Left kidney (tissue), 2 donors: ENCODE results near the gene GFI1B. TPM values are rescaled to one million over a fixed set of nuclear protein-coding genes. Genes with fewer than 3 reads are reported as not detected.
"Not testable (repeated sequence)": the region's sequence is repeated elsewhere in the genome, so short reads cannot be mapped to it uniquely, and the experiment has no call there.

Experiments used
- DNase-seq: peaks from one replicate; pipeline ENCODE4 v3.0.0-alpha.2; 2013
- polyA plus RNA-seq: library from polyadenylated mRNA; unstranded; fragments of 120-200 nt; gene quantifications from one replicate; pipeline ENCODE4 v1.2.1, GENCODE V29; 2013; ENCODE audit not compliant: insufficient read length

GFI1B gene
- polyA plus RNA-seq, 1 donor, result 0.52 TPM

DNA sequence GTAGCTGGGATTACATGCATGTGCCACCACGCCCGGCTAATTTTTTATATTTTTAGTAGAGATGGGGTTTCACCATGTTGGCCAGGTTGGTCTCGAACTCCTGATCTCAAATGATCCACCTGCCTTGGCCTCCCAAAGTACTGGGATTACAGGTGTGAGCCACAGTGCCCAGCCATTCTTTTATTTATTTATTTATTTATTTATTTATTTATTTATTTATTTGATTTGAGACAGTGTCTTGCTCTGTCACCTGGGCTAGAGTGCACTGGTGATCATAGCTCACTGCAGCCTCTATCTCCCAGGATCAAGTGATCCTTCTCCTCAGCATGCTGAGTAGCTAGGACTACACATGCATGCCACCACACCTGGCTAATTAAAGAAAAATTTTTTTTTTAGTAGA, 10.6 kb upstream of the GFI1B start:
- not testable (repeated sequence) for DNase-seq

DNA sequence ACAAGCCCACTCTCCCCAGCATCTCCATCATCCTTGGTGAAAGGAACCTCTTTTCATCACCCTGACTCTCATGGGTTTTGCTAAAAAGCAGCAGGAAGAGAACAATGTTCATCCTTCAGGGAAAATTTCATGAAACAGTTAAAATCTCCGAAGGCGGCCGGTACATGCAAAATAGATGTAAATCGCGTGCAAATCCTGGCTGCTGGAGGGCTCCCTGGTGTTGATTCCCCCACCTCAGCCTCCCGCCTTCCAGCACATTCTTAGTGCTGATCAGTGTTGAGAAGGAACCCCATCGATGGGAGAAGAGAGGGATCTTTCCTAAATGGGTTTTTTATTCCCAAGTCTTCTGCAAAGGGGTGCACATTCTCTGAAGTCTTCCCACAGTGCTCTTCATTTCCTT, 8.7 kb upstream of the GFI1B start:
- DNase-seq, result no peak

DNA sequence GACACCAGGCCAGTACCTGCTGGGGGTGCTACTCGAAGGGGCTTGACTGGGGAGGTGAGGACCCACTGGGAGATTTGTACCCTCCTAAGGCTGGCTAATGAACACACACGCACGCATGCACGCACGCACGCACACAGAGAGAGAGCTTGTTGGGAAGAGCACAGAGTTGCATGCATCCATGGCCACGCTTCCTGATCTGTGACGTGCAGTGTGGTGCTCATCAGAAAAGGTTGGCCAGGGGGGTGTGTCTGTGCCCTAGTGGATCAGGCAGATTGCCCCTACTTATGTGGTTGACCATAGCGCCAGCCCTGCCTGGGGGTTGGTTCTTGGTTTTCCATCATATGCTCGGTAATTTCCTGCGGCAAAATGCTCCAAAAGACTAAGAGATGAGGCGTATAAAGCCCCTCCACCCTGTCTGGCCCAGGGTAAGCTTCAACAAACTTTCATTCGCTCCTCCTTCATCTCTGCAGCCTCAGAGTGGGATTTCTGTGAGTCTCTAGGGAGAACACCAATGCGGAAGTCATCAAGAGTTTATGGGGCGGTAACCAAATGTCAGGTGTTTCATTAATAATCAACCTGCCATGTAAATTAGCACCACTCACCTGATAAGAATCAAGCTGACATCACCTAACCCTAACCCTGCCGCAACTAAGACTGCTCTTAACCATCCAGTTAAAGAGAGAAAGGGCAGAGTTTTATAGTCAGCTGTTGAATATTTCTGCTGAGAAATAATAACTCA, 8.0 kb upstream of the GFI1B start:
- DNase-seq, result peak; percentile 62

- DNase-seq, result no peak
These were observed 5.3 kb upstream of the GFI1B start for GRCh38 chr9:132973166-132973565.

DNA sequence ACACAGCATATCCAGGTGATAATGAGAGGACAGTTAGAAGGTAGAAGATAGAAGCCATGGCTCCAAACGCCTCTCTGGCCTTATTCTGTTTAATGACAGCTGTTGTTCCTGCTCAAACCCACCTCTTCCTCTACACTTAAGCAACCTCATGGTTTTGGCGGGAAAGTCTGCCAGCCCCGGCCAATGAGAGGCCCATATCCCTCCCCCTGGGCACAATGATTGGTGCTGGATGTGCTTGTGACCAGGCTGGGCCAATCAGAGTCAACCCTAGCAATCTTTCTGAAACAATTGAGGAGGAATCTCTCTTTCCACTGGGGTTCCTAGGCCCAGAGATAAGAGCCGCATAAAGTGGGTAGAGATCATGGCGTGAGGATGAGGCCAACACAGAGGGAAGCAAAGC, 4.8 kb upstream of the GFI1B start:
- DNase-seq, result no peak

DNA sequence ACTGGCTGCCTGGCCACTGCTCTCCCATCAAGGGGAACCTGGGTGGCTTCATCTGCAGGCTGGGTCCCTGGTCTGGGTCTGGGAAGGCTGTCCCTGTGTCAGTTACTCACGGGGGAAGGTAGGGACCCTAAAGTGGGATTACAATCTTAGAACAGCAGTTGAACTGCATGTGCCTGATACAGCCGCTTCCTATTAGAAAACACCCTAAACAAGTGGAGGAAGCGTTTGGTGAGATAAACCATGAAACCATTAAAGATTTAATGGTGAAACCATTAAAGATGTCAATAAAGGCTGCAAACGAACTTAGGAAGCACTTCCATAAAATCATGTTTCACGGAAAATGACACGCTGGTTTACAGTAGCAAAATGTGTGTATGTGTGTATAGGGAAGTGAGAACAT, 2.5 kb upstream of the GFI1B start:
- no peak for DNase-seq

GRCh38 chr9:132976571-132976970, 1.9 kb upstream of the GFI1B start:
- DNase-seq, result no peak

DNA sequence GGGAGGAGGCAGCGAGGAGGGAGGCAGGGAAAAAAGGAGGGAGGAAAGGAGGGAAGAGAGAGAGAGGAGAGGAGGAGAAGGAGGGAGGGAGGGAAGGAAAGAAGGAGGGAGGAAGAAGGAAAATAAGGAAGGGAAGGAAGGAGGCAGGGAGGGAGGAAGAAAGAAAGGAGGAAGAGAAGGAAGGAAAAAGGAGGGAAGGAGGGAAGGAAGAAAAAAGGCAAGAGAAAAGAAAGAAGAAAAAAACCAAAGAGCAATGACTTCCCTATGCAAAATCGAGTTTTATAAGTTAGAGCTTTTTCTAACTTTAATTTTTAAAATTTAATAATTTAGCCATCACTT, 413 bp upstream of the GFI1B start:
- no peak for DNase-seq

DNA sequence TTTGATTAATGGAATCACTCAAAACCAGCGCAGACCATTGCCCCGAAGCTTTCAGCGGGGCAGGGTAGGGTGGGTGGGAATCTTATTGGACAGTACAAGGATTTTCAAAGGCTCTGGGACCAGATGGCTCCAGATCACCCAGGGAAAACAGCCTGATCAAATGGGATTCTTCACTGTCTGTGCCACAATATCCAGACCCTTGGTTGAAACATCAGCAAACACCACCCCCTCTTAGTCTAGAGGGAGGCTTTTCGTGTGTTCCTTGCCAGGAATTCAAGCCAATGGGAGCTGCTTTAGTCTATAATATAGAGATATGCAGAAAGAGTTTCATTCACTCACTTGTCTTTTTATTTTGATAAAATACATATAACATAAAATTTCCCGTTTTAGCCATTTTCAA, 1.7 kb downstream of the GFI1B start:
- DNase-seq, result no peak

DNA sequence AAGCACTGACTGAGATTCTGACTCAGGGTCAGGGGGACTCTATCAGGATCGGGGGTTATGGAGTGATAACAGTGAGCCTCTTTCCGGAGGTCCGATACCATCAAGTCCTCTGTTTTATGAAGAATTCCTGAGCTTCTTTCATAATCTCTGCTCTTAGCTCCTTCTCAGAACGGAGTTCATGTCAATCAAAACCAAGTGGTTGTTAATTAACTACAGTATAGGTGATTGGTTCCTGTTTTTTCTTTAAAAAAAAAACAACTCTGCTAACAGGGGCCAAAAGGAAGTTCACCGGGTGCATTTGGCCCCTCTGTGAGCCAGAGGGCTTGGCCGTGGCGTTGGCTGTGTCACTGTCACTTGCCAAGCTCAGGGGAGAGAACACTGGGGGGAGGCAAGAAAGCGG, 4.0 kb downstream of the GFI1B start:
- no peak for DNase-seq

- DNase-seq, result no peak
These were observed 5.2 kb downstream of the GFI1B start for GRCh38 chr9:132983491-132984201.

DNA sequence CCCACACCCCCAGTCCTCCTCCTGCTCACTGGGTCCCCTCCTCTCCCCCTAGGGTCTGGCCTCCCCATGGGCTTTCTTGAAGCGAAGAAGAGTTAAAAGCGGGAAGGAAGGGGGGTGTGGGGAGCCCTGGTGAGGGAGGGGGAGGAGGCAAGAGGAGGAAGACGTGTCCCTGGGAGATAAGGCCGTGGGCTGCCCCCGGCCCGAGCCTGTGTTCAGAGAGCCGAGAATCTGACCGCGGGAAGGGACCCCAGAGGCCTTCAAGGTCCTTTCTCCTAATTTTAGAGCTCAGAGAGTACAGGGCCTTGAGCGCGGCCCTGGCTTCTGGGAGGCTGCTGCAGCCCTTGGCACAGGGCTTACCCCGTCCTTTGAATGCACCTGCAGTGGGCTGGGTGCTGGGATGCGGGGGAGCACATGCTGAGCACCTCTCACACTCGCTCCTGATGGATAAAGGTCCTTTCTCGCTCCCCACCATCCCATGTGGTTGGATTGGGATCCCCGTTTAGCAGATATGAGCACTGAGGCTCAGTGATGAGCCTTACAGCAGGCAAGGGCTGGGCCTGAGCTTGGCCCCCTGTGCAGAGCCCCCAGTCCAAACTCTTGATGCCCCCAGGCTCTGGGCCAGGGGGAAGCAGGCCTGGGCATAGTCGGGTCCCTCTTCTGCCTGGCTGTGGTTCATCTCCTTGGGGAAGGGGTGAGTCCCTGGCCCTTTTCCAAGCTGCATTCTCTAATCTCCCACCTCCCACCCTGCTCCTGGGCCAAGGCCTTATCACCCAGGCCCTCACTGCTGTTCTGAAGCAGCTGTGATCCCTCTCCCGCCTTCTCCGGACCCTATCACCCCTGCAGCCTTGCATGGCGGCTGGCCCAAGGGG, 5.9 kb downstream of the GFI1B start:
- DNase-seq, result no peak

GRCh38 chr9:132985071-132985350, 6.5 kb downstream of the GFI1B start:
- DNase-seq, result no peak

DNA sequence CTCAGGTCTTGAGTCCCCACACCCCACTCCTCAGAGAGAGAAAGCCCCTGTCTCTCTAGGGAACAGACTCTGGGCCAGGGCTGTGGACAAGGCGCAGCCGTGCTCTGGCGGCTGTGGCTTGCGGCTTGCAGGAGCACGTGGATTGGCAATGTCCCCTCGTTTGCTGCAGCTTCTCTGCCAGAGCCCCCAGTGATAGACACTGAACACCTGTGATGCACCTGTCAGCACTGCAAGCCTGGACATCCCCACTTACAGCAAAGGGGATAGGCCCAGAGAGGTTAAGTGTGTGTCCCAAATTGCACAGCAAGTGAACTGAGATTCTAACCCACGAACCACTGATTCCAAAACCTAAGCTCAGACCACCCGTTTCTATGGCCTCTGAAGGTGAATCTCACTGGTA, 7.0 kb downstream of the GFI1B start:
- no peak for DNase-seq

DNA sequence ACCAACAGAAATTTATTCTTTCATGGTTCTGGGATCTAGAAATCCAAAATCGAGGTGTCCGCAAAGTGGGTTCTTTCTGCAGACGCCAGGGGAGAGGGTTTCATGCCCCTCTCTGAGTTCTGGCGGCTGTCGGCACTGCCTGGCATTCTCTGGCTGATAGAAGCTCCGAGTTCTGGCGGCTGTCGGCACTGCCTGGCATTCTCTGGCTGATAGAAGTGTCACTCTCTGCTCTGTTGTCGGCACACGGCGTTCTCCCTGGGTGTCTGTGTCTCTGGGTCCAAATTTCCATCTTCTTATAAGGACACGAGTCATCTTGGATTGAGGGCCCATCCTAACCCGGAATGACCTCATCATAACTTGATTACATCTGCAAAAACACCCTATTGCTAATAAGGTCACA, 7.6 kb downstream of the GFI1B start:
- no peak for DNase-seq

- DNase-seq, result no peak
These were observed 8.4 kb downstream of the GFI1B start for GRCh38 chr9:132986640-132987620.

DNA sequence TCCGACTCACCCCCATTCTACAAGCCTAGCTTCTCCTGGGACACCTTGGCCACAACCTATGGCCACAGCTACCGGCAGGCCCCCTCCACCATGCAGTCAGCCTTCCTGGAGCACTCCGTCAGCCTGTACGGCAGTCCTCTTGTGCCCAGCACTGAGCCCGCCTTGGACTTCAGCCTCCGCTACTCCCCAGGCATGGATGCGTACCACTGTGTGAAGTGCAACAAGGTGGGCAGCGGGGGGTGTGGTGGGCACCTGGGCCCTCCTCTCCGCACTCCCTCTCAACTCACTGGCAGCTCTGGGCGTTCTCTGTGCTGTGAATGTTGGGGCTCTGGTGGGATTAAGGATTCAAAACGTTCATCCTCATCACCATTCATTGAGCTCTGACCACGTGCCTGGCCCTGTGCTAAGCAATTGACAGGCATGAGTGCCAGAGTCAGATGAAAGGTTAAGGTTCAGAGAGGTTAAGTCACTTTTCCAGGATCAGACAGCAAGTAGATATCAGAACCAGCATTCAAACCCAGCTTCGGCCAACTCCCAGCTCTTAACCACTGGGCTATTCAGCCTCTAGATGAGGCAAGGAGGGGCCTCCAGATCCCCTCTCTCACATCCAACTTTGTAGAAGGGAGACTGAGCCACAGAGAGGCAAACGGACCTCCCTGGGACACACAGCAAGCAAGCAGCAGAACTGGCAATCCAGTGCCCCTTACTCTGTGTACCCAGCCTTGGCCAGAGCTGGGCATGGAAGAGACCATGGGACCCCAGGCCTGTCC, 9.9 kb downstream of the GFI1B start:
- DNase-seq, result no peak

- no peak for DNase-seq
These were observed 10.5 kb downstream of the GFI1B start for GRCh38 chr9:132989014-132989310.

- DNase-seq, result no peak
These were observed 11.0 kb downstream of the GFI1B start for GRCh38 chr9:132989414-132989996.

- DNase-seq, result not testable (repeated sequence)
These were observed 11.6 kb downstream of the GFI1B start for GRCh38 chr9:132989998-132990557.

DNA sequence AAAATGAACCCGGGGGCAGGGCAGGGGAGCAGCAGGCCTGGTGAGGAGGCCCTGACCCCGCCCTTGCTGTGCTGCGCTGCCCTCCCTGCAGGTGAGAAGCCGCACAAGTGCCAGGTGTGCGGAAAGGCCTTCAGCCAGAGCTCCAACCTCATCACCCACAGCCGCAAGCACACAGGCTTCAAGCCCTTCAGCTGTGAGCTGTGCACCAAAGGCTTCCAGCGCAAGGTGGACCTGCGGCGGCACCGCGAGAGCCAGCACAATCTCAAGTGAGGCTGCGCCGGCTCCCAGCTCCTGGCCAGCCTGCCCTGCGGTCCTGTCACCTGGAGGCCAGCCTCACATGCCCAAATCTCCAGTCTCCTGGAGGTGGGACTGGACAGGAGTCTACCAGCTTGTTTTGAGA, 12.3 kb downstream of the GFI1B start:
- no peak for DNase-seq
